Activated B cell treated with CpG ODN at 0.5 μM for 24 hours (primary cell): ENCODE results near the gene CDK6. TPM values are rescaled to one million over a fixed set of nuclear protein-coding genes. Genes with fewer than 3 reads are reported as not detected.

Experiments used
- ATAC-seq: fragments of 200-7000 bp; cut with Tn5 transposase; one replicate; pipeline ENCODE4 v1.10.0; 2021; ENCODE audit warnings: low read depth, mild to moderate bottlenecking, moderate library complexity
- CTCF ChIA-PET: fragments of 350-600 bp; sonication (Branson Sonifier 250); formaldehyde crosslinking; loops from one replicate; lab custom pipeline; 2021; ENCODE audit warnings: antibody characterized with exemption; lab: Charles Lee
- POLR2A ChIA-PET: fragments of 350-600 bp; sonication (Branson Sonifier 250); formaldehyde crosslinking; loops from one replicate; lab custom pipeline; 2021; ENCODE audit warnings: antibody characterized with exemption; lab: Charles Lee
- DNase-seq: peaks from one replicate; pipeline ENCODE4 v3.0.0; 2022
- H3K27ac Mint-ChIP-seq: one replicate; pipeline ENCODE4 v1.8.0; 2020; ENCODE audit warnings: mixed read lengths
- H3K27me3 Mint-ChIP-seq: one replicate; pipeline ENCODE4 v1.8.0; 2021; ENCODE audit warnings: mixed read lengths
- H3K36me3 Mint-ChIP-seq: one replicate; pipeline ENCODE4 v1.8.0; 2021; ENCODE audit warnings: low read depth, mixed read lengths
- H3K4me1 Mint-ChIP-seq: one replicate; pipeline ENCODE4 v1.8.0; 2021; ENCODE audit warnings: mixed read lengths
- H3K4me3 Mint-ChIP-seq: one replicate; pipeline ENCODE4 v1.8.0; 2020; ENCODE audit warnings: mild to moderate bottlenecking, mixed read lengths
- H3K9me3 Mint-ChIP-seq: one replicate; pipeline ENCODE4 v1.8.0; 2020; ENCODE audit warnings: mixed read lengths
- CTCF ChIP-seq: fragments of 200-600 bp; IDR thresholded peaks from one replicate; pipeline ENCODE4 v1.8.0; 2022; ENCODE audit warnings: antibody characterized with exemption, mild to moderate bottlenecking
- intact Hi-C: fragments of 100-400 bp; cut with micrococcal nuclease; formaldehyde crosslinking; loops from one replicate; pipeline ENCODE4 v1.15.1; 2024
- total RNA-seq: library from RNA; stranded (reverse); gene quantifications from 2 replicates; pipeline ENCODE4 v1.2.3, GENCODE V29; 2022

Gene CDK6
- total RNA-seq, 1 donor from 2014 or later, result 30.5 TPM

GRCh38 chr7:92843034-92843760 lies 6.8 kb upstream of the CDK6 start:
- H3K36me3 Mint-ChIP-seq, result no peaks in the 10 kb centered on the region
- no peaks in the 10 kb centered on the region for H3K4me1 Mint-ChIP-seq
- H3K9me3 Mint-ChIP-seq, result no peaks in the 10 kb centered on the region
- H3K27ac Mint-ChIP-seq, result no peak overlapping the region
- no peaks in the 10 kb centered on the region for H3K27me3 Mint-ChIP-seq
- CTCF ChIA-PET, result no interaction called here
- DNase-seq (no peak), ATAC-seq (no peak)
- intact Hi-C loops, result no loop called here
- TF ChIP-seq CTCF, result no peak
- H3K4me3 Mint-ChIP-seq, result no peak overlapping the region
- POLR2A ChIA-PET, result no interaction called here

- Mint-ChIP-seq H3K27ac (no peak overlapping the region), H3K4me3 (no peak overlapping the region), H3K4me1 (peaks cover 6% of the 10 kb centered on the region), H3K36me3 (no peaks in the 10 kb centered on the region), H3K27me3 (no peaks in the 10 kb centered on the region), H3K9me3 (no peaks in the 10 kb centered on the region)
- no peak for ATAC-seq
- POLR2A ChIA-PET, result no interaction called here
- DNase-seq, result no peak
- intact Hi-C loops, result no loop called here
- no peak for TF ChIP-seq CTCF
- CTCF ChIA-PET, result no interaction called here
Observed at GRCh38 chr7:92841192-92841591, 4.8 kb upstream of the CDK6 start.

GRCh38 chr7:92840316-92840715 lies 3.9 kb upstream of the CDK6 start:
- Mint-ChIP-seq H3K27ac (no peak overlapping the region), H3K4me3 (no peak overlapping the region), H3K27me3 (no peaks in the 10 kb centered on the region), H3K9me3 (no peaks in the 10 kb centered on the region), H3K4me1 (peaks cover 12% of the 10 kb centered on the region), H3K36me3 (peaks cover 3% of the 10 kb centered on the region)
- intact Hi-C loops, result no loop called here
- no peak for TF ChIP-seq CTCF
- ChIA-PET POLR2A (no interaction called here), CTCF (no interaction called here)
- ATAC-seq, result no peak
- no peak for DNase-seq

- ATAC-seq (no peak), DNase-seq (no peak)
- no peaks in the 10 kb centered on the region for H3K9me3 Mint-ChIP-seq
- no peak for TF ChIP-seq CTCF
- H3K27me3 Mint-ChIP-seq, result no peaks in the 10 kb centered on the region
- intact Hi-C loops, result loop anchor here (5.0 to 10.0 kb wide), 4 partner anchors 277 to 708 kb away; partner anchors contain the start of genes ANKIB1, CYP51A1, KRIT1 and SAMD9
- CTCF ChIA-PET, result no interaction called here
- H3K27ac Mint-ChIP-seq, result no peak overlapping the region
- peaks cover 4% of the 10 kb centered on the region for H3K36me3 Mint-ChIP-seq
- H3K4me3 Mint-ChIP-seq, result no peak overlapping the region
- peaks cover 13% of the 10 kb centered on the region for H3K4me1 Mint-ChIP-seq
- POLR2A ChIA-PET, result no interaction called here
Observed at GRCh38 chr7:92839901-92840300, 3.5 kb upstream of the CDK6 start.

DNA sequence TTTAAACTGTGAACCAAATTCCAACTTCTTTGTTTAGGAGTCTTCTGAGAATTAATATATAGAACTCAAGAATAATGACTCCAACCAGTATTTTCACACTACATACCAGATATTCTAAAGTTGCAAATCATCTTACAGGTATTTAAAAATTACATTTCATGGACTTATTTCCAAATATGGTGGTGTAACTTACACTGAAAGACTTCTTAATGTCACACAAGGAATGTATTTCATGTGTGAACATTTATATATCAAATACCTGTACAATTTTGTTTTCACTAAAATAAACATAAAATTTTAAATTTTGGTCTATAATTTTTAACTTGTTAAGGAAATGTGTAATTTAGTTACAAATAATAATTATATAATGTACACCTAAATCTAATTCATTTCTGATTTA lies 2.6 kb upstream of the CDK6 start:
- Mint-ChIP-seq H3K36me3 (peaks cover 8% of the 10 kb centered on the region), H3K9me3 (no peaks in the 10 kb centered on the region), H3K4me3 (no peak overlapping the region), H3K27me3 (no peaks in the 10 kb centered on the region), H3K27ac (no peak overlapping the region), H3K4me1 (peaks cover 13% of the 10 kb centered on the region)
- ChIA-PET POLR2A (no interaction called here), CTCF (no interaction called here)
- no peak for DNase-seq
- ATAC-seq, result no peak
- intact Hi-C loops, result loop anchor here (5.0 to 10.0 kb wide), 4 partner anchors 278 to 707 kb away; partner anchors contain the start of genes ANKIB1, CYP51A1, KRIT1 and SAMD9
- no peak for TF ChIP-seq CTCF
